ENCODE measurements around the gene SULF2. TPM values are rescaled to one million over a fixed set of nuclear protein-coding genes. Genes with fewer than 3 reads are reported as not detected.

The SULF2 gene
- total RNA-seq, 1 donor from 2014 or later: 62.1 TPM

DNA sequence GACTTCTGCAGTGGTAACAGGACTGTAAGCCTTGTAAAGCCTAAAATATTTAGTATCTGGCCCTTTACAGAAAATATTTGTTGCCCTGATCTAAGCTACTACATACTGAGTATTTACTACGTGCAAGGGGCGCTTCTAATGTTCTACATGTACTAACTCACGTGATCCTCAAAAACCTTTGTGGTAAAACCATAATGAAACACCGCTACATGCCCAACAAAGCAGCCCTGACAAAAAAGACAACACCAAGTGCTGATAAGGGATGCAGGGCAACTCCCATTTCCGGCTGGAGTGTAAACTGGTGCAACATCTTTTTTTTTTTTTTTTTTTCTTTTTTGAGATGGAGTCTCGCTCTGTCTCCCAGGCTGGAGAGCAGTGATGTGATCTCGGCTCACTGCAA, 85.0 kb downstream of the SULF2 start:
- no peaks in the 10 kb centered on the region for H3K9me3 Mint-ChIP-seq (ENCODE audit: unreplicated experiment)
- DNase-seq (ENCODE audit: low spot score): no peak
- TF ChIP-seq CTCF (IDR thresholded peaks at IDR 0.05; ENCODE audit: unreplicated experiment): no peak
- no peak overlapping the region for H3K4me3 Mint-ChIP-seq (ENCODE audit: unreplicated experiment)
- H3K27ac Mint-ChIP-seq (ENCODE audit: unreplicated experiment): no peak overlapping the region
- H3K4me1 Mint-ChIP-seq (ENCODE audit: unreplicated experiment): no peaks in the 10 kb centered on the region
- peaks cover 3% of the 10 kb centered on the region for H3K36me3 Mint-ChIP-seq (ENCODE audit: low read depth, unreplicated experiment)
- H3K27me3 Mint-ChIP-seq (ENCODE audit: unreplicated experiment): no peaks in the 10 kb centered on the region

GRCh38 chr20:47699818-47700217, 85.5 kb downstream of the SULF2 start:
- no peaks in the 10 kb centered on the region for H3K27me3 Mint-ChIP-seq (ENCODE audit: unreplicated experiment)
- H3K36me3 Mint-ChIP-seq (ENCODE audit: low read depth, unreplicated experiment): peaks cover 3% of the 10 kb centered on the region
- H3K4me1 Mint-ChIP-seq (ENCODE audit: unreplicated experiment): no peaks in the 10 kb centered on the region
- H3K4me3 Mint-ChIP-seq (ENCODE audit: unreplicated experiment): no peak overlapping the region
- TF ChIP-seq CTCF (IDR thresholded peaks at IDR 0.05; ENCODE audit: unreplicated experiment): no peak
- H3K27ac Mint-ChIP-seq (ENCODE audit: unreplicated experiment): no peak overlapping the region
- no peak for DNase-seq (ENCODE audit: low spot score)
- no peaks in the 10 kb centered on the region for H3K9me3 Mint-ChIP-seq (ENCODE audit: unreplicated experiment)

DNA sequence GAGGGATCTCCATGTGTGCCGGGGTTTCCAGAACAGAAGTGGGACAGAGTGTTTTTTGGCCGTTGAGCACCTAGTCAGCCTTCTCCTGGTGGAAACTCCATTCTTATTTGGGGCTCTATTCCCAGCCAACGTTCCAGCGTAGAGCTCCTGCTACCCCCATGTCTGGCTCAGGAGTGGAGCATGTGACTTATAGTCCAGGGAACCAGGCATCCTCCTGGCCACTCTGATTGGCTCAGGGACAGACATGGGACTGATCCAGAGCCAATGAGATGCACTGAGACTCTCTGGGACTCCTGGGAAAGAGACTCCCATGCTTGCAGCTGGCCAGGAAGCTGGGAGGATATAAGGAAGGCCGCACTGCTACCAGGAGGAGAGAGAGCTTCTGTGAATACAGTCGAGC, 87.1 kb downstream of the SULF2 start:
- H3K36me3 Mint-ChIP-seq (ENCODE audit: low read depth, unreplicated experiment): peaks cover 8% of the 10 kb centered on the region
- no peaks in the 10 kb centered on the region for H3K9me3 Mint-ChIP-seq (ENCODE audit: unreplicated experiment)
- H3K4me3 Mint-ChIP-seq (ENCODE audit: unreplicated experiment): no peak overlapping the region
- DNase-seq (ENCODE audit: low spot score): no peak
- no peak for TF ChIP-seq CTCF (IDR thresholded peaks at IDR 0.05; ENCODE audit: unreplicated experiment)
- H3K27ac Mint-ChIP-seq (ENCODE audit: unreplicated experiment): no peak overlapping the region
- H3K27me3 Mint-ChIP-seq (ENCODE audit: unreplicated experiment): no peaks in the 10 kb centered on the region
- no peaks in the 10 kb centered on the region for H3K4me1 Mint-ChIP-seq (ENCODE audit: unreplicated experiment)

DNA sequence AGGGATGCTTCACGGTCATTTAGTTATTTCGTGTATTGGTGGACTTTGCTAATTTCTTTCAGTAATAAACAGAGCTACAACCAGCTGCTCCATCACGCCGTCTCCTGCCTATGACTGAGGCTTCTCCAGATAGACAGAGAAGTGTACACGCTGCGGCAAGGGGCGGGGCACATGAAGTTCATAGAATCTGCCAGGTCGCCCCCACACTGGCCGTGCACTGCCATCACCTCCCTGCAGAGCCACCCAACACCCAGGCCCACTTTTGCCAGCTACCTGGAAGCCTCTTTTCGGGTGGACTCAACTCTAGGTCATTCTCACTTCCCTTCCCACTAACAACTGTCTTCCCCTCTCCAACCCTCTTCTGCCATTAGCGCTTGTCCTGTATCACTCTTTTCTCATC, 88.4 kb downstream of the SULF2 start:
- Mint-ChIP-seq H3K9me3 (ENCODE audit: unreplicated experiment) (no peaks in the 10 kb centered on the region), H3K27ac (ENCODE audit: unreplicated experiment) (no peak overlapping the region), H3K4me3 (ENCODE audit: unreplicated experiment) (no peak overlapping the region), H3K27me3 (ENCODE audit: unreplicated experiment) (no peaks in the 10 kb centered on the region), H3K36me3 (ENCODE audit: low read depth, unreplicated experiment) (peaks cover 9% of the 10 kb centered on the region), H3K4me1 (ENCODE audit: unreplicated experiment) (no peaks in the 10 kb centered on the region)
- no peak for DNase-seq (ENCODE audit: low spot score)
- no peak for TF ChIP-seq CTCF (IDR thresholded peaks at IDR 0.05; ENCODE audit: unreplicated experiment)

GRCh38 chr20:47694021-47694818, 91.1 kb downstream of the SULF2 start:
- no peaks in the 10 kb centered on the region for H3K4me1 Mint-ChIP-seq (ENCODE audit: unreplicated experiment)
- no peak overlapping the region for H3K27ac Mint-ChIP-seq (ENCODE audit: unreplicated experiment)
- no peak overlapping the region for H3K4me3 Mint-ChIP-seq (ENCODE audit: unreplicated experiment)
- no peak for TF ChIP-seq CTCF (IDR thresholded peaks at IDR 0.05; ENCODE audit: unreplicated experiment)
- H3K9me3 Mint-ChIP-seq (ENCODE audit: unreplicated experiment): peaks cover 17% of the 10 kb centered on the region
- peaks cover 3% of the 10 kb centered on the region for H3K27me3 Mint-ChIP-seq (ENCODE audit: unreplicated experiment)
- H3K36me3 Mint-ChIP-seq (ENCODE audit: low read depth, unreplicated experiment): peaks cover 27% of the 10 kb centered on the region
- DNase-seq (ENCODE audit: low spot score): no peak

Measured in endothelial cell (in vitro differentiated cells).